Calu3 (cell line): ENCODE results near the gene RHO. TPM values are rescaled to one million over a fixed set of nuclear protein-coding genes. Genes with fewer than 3 reads are reported as not detected.

Experiments
- BruUV-seq: library from RNA; stranded (reverse); fragments of 400-500 nt; replicated peaks from 2 replicates; lab custom pipeline; 2021; lab: Mats Ljungman, UMichigan
- CTCF ChIA-PET: fragments of 300-600 bp; sonication (Branson Sonifier 250); formaldehyde crosslinking; loops from one replicate; lab custom pipeline; 2022; ENCODE audit warnings: antibody characterized with exemption; lab: Charles Lee
- DNase-seq: peaks from one replicate; pipeline ENCODE4 v3.0.0; 2022
- H3K27ac Mint-ChIP-seq: one replicate; pipeline ENCODE4 v1.8.0; 2022; ENCODE audit warnings: mixed read lengths; ENCODE audit not compliant: unreplicated experiment
- H3K27me3 Mint-ChIP-seq: one replicate; pipeline ENCODE4 v1.8.0; 2022; ENCODE audit warnings: mixed read lengths; ENCODE audit not compliant: unreplicated experiment
- H3K36me3 Mint-ChIP-seq: one replicate; pipeline ENCODE4 v1.8.0; 2022; ENCODE audit warnings: mild to moderate bottlenecking, moderate library complexity, mixed read lengths; ENCODE audit not compliant: insufficient read depth, unreplicated experiment
- H3K4me1 Mint-ChIP-seq: one replicate; pipeline ENCODE4 v1.8.0; 2022; ENCODE audit warnings: mild to moderate bottlenecking, low read depth, mixed read lengths; ENCODE audit not compliant: unreplicated experiment
- H3K4me3 Mint-ChIP-seq: one replicate; pipeline ENCODE4 v1.8.0; 2022; ENCODE audit warnings: mild to moderate bottlenecking, low read depth, moderate library complexity, mixed read lengths; ENCODE audit not compliant: unreplicated experiment
- H3K9me3 Mint-ChIP-seq: one replicate; pipeline ENCODE4 v1.8.0; 2022; ENCODE audit warnings: low read depth, mixed read lengths; ENCODE audit not compliant: unreplicated experiment
- CTCF ChIP-seq: fragments of 200-600 bp; IDR thresholded peaks from one replicate; pipeline ENCODE4 v1.8.0; 2022; ENCODE audit warnings: antibody characterized with exemption; ENCODE audit not compliant: unreplicated experiment
- intact Hi-C: fragments of 100-400 bp; cut with micrococcal nuclease; formaldehyde crosslinking; loops from one replicate; pipeline ENCODE4 v1.10.0; 2022; ENCODE audit not compliant: unreplicated experiment
- total RNA-seq: library from RNA; stranded (reverse); gene quantifications from 2 replicates; pipeline ENCODE4 v1.2.3, GENCODE V29; 2022

Gene RHO
- total RNA-seq, 1 experiment from 2014 or later, result not detected

GRCh38 chr3:129573493-129573892 is 45.1 kb downstream of the RHO start:
- CTCF ChIA-PET, result no interaction called here
- DNase-seq, result no peak
- H3K4me3 Mint-ChIP-seq, result no peak overlapping the region
- BruUV-seq, result no TSS peak
- H3K27me3 Mint-ChIP-seq, result no peaks in the 10 kb centered on the region
- H3K4me1 Mint-ChIP-seq, result no peaks in the 10 kb centered on the region
- H3K9me3 Mint-ChIP-seq, result no peaks in the 10 kb centered on the region
- no peaks in the 10 kb centered on the region for H3K36me3 Mint-ChIP-seq
- H3K27ac Mint-ChIP-seq, result no peak overlapping the region
- TF ChIP-seq CTCF, result no peak
- intact Hi-C loops, result no loop called here

DNA sequence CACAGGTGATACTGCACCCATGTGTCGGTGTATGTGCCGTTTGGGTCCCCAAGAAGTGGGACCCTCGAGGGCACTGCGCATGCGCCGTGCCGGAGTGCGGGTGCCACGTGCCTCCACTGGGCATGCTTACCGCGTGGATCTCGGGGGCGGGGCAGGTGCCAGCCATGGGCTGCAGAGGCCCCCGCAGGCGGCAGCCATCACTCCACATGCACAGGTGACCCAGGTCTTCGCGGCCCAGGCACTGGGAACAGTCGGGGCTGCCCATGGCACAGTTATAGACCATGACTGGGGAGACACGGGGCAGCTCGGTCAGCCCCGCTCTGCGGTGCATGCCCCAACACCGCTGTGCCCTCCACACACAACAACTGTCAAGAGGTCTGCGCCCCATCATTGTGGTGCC is 45.8 kb downstream of the RHO start:
- no peaks in the 10 kb centered on the region for H3K36me3 Mint-ChIP-seq
- H3K4me1 Mint-ChIP-seq, result no peaks in the 10 kb centered on the region
- no peak overlapping the region for H3K27ac Mint-ChIP-seq
- DNase-seq, result no peak
- no peak for TF ChIP-seq CTCF
- intact Hi-C loops, result no loop called here
- H3K4me3 Mint-ChIP-seq, result no peak overlapping the region
- no TSS peak for BruUV-seq
- H3K27me3 Mint-ChIP-seq, result no peaks in the 10 kb centered on the region
- no peaks in the 10 kb centered on the region for H3K9me3 Mint-ChIP-seq
- CTCF ChIA-PET, result no interaction called here

DNA sequence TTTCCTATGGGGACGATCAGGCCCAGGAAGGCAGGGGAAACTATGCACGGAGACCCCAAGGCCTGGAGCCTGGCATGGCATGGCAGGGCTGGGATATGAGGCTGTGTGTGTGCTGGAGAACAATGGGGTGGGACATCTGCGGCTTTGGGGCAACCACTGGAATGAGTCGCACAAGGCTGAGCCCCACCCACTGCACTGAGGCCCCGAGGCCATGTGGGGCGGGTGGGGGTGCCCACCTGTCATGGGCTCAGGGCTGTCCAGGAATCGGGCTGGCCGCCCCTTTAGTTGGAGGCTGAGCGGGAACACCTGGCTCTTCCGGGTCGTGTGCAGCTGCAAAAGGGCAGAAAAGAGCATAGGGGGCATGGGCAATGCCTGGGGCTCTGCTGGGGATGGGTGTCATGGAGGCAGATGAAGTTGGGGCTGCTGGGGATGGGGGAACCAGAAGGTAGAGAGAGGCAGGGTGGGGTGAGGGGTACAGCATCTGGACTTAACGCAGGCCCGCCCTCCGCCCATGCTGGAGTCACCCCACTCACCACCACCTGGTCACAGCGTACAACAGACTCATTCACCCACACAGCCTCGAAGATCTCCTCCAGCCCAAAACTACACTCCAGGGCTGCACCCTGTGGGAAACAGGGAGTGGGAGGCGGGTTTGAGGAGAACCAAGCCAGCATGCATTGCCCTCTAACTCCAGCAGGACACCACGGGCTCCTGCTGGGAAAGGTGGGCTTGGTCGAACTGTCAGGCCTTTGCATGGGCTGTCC is 47.0 kb downstream of the RHO start:
- Mint-ChIP-seq H3K9me3 (no peaks in the 10 kb centered on the region), H3K4me1 (no peaks in the 10 kb centered on the region), H3K4me3 (no peak overlapping the region), H3K36me3 (no peaks in the 10 kb centered on the region), H3K27me3 (no peaks in the 10 kb centered on the region), H3K27ac (no peak overlapping the region)
- no TSS peak for BruUV-seq
- no peak for DNase-seq
- intact Hi-C loops, result no loop called here
- TF ChIP-seq CTCF, result no peak
- CTCF ChIA-PET, result interaction anchor here (0.7 to 0.9 kb wide), 2 partner anchors 19 to 481 kb away, joined by 3 to 5 read pairs; no protein-coding TSS in a partner anchor

- no peaks in the 10 kb centered on the region for H3K36me3 Mint-ChIP-seq
- H3K4me3 Mint-ChIP-seq, result no peak overlapping the region
- no peaks in the 10 kb centered on the region for H3K9me3 Mint-ChIP-seq
- no peaks in the 10 kb centered on the region for H3K4me1 Mint-ChIP-seq
- DNase-seq, result no peak
- BruUV-seq, result no TSS peak
- TF ChIP-seq CTCF, result no peak
- CTCF ChIA-PET, result interaction anchor here (0.7 to 0.9 kb wide), 2 partner anchors 19 to 482 kb away, joined by 3 to 5 read pairs; no protein-coding TSS in a partner anchor
- intact Hi-C loops, result no loop called here
- H3K27ac Mint-ChIP-seq, result no peak overlapping the region
- no peaks in the 10 kb centered on the region for H3K27me3 Mint-ChIP-seq
Observed at GRCh38 chr3:129575997-129576384, 47.6 kb downstream of the RHO start.
